ENCODE results near the gene MYG1.

DNA sequence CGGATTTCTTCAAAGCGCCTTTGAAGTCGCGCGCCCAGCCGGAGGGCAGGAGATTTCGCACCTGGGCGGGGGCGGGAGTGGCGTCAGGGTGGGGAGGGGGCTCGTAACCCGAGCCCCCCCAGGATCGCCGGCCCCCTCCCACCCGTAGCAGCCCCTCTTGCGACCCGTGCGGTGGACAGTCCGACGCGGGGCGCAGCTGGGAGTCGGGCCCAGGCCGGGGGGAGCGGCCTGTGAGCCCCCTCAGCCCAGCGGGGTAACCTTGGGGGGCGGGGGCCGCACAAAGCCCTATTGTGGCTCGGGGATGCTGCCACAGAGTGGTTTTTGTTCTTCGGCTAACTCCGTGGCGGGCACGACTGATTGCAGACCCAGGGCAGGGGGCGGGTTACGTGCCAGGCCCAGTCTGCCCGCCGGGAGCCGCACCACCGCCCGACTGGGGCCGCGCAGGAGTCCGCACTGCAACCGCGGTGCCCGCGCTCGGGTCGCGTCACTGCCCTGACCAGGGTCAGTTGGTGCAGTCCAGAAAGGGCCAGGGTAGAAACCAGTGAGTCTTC lies 26.1 kb downstream of the MYG1 start:
- TF ChIP-seq, protein P1, sequence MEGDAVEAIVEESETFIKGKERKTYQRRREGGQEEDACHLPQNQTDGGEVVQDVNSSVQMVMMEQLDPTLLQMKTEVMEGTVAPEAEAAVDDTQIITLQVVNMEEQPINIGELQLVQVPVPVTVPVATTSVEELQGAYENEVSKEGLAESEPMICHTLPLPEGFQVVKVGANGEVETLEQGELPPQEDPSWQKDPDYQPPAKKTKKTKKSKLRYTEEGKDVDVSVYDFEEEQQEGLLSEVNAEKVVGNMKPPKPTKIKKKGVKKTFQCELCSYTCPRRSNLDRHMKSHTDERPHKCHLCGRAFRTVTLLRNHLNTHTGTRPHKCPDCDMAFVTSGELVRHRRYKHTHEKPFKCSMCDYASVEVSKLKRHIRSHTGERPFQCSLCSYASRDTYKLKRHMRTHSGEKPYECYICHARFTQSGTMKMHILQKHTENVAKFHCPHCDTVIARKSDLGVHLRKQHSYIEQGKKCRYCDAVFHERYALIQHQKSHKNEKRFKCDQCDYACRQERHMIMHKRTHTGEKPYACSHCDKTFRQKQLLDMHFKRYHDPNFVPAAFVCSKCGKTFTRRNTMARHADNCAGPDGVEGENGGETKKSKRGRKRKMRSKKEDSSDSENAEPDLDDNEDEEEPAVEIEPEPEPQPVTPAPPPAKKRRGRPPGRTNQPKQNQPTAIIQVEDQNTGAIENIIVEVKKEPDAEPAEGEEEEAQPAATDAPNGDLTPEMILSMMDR (IDR thresholded peaks at IDR 0.05): no peak
- TF ChIP-seq POLR2AphosphoS5 (IDR thresholded peaks at IDR 0.05): no peak
- no peak for TF ChIP-seq POLR2A (IDR thresholded peaks at IDR 0.05)
